ENCODE measurements around the gene LRRC61.
A peak's percentile ranks its signal among the peaks of the same experiment; 100 is the strongest.

LRRC61 gene

DNA sequence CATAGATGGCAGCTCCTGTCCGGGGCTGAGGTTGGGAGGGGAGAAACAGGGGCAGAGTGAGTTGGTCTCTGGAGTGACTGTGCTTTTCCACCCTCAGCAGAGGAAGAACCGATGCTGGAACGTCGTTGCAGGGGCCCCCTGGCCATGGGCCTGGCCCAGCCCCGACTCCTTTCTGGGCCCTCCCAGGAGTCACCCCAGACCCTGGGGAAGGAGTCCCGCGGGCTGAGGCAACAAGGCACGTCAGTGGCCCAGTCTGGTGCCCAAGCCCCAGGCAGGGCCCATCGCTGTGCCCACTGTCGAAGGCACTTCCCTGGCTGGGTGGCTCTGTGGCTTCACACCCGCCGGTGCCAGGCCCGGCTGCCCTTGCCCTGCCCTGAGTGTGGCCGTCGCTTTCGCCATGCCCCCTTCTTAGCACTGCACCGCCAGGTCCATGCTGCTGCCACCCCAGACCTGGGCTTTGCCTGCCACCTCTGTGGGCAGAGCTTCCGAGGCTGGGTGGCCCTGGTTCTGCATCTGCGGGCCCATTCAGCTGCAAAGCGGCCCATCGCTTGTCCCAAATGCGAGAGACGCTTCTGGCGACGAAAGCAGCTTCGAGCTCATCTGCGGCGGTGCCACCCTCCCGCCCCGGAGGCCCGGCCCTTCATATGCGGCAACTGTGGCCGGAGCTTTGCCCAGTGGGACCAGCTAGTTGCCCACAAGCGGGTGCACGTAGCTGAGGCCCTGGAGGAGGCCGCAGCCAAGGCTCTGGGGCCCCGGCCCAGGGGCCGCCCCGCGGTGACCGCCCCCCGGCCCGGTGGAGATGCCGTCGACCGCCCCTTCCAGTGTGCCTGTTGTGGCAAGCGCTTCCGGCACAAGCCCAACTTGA lies 48.2 kb downstream of the LRRC61 start:
- DNase-seq (ENCODE audit: low read depth, low spot score) = no peak

DNA sequence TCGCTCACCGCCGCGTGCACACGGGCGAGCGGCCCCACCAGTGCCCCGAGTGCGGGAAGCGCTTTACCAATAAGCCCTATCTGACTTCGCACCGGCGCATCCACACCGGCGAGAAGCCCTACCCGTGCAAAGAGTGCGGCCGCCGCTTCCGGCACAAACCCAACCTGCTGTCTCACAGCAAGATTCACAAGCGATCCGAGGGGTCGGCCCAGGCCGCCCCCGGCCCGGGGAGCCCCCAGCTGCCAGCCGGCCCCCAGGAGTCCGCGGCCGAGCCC lies 48.8 kb downstream of the LRRC61 start:
- no peak for DNase-seq (ENCODE audit: low read depth, low spot score)

DNA sequence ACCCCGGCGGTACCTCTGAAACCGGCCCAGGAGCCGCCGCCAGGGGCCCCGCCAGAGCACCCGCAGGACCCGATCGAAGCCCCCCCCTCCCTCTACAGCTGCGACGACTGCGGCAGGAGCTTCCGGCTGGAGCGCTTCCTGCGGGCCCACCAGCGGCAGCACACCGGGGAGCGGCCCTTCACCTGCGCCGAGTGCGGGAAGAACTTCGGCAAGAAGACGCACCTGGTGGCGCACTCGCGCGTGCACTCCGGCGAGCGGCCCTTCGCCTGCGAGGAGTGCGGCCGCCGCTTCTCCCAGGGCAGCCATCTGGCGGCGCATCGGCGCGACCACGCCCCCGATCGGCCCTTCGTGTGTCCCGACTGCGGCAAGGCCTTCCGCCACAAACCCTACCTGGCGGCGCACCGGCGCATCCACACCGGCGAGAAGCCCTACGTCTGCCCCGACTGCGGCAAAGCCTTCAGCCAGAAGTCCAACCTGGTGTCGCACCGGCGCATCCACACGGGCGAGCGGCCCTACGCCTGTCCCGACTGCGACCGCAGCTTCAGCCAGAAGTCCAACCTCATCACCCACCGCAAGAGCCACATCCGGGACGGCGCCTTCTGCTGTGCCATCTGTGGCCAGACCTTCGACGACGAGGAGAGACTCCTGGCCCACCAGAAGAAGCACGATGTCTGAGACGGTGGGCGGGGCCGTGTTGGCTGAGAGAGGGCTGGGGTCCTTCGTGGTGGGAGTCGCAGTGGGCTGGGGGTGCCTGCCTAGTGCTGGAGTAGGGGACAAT lies 49.3 kb downstream of the LRRC61 start:
- DNase-seq (ENCODE audit: low read depth, low spot score) = no peak

DNA sequence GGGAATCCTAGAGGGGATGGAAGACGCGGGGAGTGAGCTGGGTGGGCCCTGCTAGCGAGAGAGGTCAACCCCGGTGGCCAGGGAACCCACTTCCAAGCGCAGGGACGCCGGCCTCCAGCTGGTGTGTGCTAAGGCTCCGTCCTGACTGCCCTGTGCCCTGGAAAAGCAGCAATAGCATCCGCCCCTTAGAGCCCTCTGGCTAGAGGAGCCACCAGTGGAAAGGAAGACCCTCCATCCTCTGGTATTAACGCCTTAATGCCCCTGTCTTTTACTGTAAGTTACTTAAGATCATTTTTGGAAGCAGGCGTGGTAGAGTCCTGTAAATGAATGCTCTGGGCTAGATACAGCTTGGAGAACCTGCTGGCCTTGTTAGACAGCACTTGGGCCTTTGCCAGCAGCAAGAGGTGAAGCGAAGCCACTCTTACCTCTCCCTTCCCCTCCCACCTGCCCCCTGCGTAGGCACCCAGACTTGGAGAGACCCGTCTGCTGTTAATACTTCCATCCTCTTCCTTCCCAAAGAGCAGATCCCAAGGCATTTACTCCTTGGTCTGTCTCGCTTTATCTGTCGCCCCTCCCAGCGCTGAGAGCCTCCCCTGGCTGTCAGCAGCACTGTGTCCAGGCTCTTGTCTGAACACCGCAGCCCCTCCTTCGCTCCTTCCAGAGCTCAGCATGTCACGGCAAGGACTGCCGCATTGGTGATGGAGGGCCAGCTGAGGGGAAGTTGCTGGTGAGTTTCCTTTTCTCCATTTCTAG lies 50.1 kb downstream of the LRRC61 start:
- DNase-seq (ENCODE audit: low read depth, low spot score) = no peak

DNA sequence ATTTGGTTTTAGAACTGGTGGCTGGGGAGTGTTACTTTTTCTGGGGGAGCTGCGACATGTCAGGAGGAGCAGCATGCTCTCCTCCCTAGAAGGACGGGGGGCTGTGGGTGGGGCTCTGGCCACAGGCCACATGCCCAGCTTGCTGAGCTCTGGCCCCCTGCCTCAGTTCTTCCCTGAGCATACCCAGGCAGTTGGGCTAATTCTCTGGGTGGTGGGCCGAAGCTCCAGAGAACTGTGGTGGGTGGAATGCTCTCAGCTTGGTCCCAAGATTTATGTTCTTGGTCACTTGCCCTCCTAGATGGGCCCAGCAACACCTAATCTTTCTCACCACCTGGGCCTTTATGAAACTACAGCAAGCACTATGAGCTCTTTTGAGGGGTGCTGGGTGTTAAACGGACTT lies 50.9 kb downstream of the LRRC61 start:
- DNase-seq (ENCODE audit: low read depth, low spot score) = no peak

DNA sequence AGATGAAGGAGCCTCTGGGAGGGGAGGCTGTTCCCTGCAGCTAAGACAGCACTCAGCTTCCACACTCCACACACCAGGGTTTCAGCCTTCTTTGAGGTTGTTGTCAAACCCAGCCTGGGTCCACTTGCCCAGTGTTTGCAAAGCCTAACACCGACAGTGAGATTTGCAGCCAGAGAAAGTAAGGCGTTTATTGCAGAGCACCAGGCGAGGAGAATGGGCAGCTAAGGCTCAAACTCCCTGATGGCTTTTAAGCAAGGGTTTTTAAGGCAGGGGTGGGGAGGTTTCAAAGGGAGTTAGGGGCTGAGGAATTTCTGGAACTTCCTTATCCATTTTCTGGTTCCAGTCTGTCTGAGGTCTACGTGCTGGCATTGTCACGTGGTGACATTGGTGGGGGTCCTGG lies 51.3 kb downstream of the LRRC61 start:
- DNase-seq (ENCODE audit: low read depth, low spot score) = no peak

DNA sequence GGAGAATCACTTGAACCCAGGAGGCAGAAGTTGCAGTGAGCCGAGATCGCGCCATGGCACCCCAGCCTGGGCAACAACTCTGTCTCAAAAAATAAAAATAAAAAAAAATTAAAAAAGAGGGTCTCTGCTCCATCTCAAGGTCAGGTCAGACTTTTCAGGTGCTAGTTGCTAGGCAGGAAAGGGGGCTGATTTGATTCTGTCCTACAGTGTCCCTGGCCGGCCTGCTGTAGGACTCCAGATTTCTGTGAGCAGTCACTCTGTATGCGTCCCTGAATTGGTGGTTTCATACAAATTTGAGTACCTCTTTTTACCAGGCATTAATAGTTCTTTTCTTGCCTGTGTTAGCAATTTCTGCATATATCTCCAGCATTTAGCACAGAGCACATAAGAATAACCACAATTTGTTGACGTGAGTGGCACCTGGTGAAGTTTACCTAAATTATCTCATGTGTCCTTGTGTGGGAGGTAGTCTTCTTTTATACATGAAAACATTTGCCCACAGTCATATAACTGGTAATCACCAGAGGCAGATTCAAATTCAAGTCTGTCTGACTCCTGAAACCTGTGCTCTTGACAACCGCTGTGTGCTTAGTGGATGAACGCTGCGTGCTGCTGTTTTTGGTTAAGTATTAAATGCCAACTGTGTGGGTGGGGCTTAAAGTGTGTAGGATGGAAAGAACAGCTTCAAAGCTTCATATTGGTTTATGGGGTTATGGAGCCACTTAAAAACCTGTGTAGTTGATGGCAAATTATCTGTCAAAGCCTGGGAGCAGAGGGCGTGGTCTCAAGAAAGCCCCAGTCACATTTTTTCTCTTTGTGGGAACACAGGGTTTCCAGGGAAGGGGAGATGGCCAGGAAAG lies 52.7 kb downstream of the LRRC61 start:
- no peak for DNase-seq (ENCODE audit: low read depth, low spot score)

DNA sequence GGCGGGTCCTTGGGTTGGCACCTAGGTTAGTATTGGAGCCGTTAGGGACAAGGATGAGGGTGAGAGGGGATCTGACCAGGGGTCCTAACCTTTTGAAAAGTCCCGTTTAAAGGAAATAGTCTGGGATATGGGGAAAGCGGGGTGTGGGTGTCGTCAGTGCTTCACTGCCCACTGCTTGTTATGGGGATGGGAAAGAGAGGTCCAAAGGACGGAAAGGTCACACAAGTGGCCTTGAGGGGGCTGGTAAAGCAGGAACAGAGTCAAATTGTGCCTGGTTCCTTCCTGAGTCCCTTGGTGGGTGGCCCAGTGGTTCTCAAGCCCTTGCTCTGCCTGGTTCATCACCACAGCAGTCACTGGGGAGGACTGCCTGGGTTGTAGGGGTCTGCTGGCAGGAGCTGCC lies 53.4 kb downstream of the LRRC61 start:
- DNase-seq (ENCODE audit: low read depth, low spot score) = no peak

DNA sequence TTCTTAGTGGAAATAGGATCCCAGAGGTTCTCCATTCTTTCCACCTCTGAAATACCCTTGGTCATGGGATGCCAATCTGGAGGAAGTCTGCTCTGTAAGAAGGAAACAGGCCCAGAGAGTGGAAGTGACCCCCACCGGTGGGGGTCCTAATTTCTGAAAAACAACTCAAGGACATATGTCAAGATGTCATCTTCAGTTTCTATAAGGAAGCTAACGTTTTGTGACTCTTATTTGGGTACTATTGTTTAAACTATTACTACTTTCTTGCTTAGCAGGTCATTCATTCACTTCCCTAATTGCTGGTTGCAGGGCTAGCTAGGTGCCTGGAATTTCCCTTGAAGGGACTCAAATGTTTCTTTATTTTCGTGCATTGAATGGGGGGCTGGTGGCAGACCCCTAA lies 54.0 kb downstream of the LRRC61 start:
- DNase-seq (ENCODE audit: low read depth, low spot score) = no peak

DNA sequence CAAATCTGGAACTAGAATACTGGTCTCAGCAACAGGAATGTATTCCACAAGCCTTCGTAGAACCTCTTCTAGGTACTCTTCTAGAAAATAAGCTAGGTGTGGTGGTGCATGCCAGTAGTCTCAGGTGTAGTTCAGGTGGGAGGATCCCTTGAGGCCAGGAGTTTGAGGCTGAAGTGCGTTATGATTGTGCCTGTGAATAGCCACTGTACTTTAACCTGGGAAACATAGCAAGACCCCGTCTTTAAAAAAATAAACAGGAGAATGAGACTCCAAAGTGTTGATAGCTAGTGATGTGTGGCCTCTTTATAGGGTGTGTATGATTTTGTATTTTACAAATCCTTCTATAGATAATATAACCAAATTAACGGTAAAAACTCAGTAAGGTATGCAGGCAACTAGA lies 54.5 kb downstream of the LRRC61 start:
- DNase-seq (ENCODE audit: low read depth, low spot score) = no peak

DNA sequence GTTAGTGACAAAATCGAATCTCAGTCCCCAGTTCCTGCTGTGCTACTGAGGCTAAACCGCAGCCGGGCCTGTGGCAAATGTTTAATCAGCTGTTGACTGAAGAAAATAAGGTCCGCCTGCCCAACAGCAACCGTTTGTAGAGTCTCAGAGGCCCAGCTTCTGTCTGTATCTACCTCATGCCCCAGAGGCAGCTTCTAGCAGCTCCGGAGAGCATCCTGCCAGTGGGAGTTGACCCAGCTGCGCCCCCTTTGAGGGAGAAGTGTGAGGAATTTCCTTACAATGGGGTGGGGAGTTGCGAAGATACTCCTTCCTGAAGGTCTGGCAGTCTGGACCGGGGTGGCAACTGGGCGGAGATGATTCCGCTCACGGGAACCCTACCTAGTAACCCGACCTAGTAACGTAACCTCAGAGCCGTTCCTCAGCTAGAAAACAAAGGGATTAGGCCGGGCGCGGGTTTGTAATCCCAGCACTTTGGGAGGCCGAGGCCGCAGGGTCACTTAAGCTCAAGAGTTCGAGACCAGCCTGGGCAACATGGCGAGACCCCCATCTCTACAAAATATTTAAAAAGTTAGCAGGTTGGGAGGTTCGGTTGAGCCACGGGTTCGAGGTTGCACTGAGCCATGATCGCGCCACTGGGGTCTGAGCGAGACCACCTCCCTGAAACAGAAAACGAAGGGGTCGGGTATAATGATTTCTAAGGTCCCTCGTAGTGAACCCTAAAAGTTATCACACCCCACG lies 55.1 kb downstream of the LRRC61 start:
- DNase-seq (ENCODE audit: low read depth, low spot score) = peak; percentile 57

DNA sequence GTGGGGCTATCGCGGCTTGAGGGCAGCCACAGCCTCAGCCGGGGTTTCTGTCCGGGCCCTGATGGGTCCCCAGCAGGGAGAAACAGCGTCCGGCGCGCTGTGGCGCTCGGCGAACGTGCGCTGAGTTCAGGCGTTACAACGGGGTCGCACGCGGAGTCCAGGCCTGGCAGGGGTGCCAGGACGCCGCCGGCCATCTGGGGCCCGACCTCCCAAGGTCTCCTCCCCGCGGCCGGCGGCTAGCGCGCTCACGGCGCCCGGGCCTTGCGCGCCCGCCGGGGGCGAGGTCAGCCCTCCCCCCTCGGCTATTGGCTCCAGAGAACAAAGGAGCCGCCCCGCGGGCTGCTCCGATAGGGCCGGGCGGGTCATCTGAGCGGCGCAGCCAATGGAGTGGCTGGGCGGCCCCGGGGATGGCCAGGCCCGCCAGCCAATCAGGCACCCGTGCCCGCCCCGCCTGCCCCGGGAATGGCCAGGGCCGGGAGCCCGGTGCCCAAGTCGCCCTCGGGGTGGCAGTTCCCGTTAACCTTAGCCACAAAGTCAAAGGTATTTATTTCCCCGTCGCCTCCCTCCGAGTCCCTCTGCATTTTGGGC lies 55.8 kb downstream of the LRRC61 start, which contains the start of gene ZNF775:
Gene ZNF775, plus strand, starts transcription at position 478 of the 588 bp plus-strand sequence. CDS start 9,141 bp downstream, outside the sequence.
- peak; percentile 72 for DNase-seq (ENCODE audit: low read depth, low spot score)

DNA sequence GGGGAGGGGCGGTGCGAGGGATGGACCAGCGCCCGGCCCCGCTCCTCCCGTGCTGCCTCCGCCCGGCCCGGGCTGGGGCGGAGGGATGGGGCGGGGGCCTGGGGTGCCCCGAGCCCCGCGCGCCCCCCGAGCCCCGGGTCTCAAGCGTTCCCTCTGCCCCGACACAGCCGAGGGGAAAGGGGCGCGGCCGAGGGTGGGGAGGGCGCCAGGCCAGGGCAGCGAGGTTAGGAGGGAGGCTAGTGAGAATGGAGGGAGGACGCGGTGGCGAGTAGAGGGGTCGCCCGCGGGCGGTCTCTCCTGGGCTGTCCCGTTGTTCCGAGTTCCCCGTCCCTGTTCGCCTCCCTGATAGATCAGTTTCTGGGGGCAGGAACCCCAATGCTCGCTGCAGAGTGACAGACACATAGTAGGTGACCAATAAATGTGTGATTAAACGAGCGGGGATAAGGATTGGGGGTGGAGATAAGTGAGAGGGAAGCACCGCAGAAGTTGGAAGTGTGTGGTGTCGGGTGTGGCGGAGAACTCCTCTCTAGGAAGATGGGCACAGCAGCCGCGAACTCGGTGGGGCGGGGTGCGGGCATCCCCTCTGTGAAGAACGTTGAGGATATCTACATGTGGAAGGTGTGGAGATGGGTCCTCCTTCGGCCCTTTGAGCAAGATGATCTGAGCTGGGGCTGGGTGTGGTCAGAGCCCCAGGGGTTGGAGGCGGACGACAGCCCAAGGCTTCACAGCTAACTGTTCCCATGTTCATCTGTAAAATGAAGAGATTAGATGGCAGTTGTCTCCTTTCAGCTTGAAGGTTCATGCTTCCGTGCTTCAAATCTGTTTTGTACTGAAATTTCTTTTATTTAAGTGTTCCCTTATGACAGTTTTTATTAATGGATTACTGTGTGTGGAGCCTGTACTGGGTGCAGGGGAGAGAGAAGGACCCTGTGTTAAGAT lies 56.6 kb downstream of the LRRC61 start:
- DNase-seq (ENCODE audit: low read depth, low spot score) = no peak

DNA sequence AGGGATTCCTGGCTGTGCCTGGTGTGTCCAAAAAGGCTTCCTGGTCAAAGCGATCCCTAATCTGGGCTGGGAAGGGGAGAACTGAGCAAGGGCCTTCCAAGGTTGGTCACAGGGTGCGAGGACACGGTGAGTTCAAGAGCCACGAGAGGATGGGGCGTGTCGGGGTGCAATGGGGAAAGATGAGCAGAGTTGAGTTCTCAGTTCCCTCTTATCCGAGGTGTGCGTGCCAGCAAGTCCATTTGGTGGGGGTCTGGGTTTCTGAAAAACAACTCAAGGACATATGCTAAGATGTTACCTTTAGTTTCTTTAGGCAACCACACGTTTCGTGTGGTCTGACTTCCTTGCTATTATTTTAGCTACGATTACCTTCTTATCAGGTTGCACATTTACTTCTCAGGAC lies 57.3 kb downstream of the LRRC61 start:
- DNase-seq (ENCODE audit: low read depth, low spot score) = no peak

DNA sequence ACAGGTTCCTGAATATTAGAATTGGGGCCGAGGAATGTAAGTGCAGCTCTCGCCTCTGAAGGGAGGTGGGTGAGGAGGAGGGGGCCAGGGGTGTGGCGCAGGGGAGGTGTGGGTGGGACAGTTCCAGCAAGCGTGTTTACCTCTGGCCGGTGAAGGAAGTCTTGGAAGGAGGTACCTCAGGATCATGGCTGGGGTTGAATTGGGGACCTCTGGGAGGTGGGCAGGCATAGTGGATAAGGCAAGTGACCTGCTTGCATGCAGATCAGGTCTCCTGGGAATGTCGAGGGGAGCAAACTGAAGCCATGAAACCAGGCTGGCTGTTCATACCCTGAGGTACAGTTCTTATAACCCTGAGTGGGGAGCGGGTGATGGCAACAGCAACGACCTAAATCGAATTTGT lies 57.9 kb downstream of the LRRC61 start:
- DNase-seq (ENCODE audit: low read depth, low spot score) = no peak

DNA sequence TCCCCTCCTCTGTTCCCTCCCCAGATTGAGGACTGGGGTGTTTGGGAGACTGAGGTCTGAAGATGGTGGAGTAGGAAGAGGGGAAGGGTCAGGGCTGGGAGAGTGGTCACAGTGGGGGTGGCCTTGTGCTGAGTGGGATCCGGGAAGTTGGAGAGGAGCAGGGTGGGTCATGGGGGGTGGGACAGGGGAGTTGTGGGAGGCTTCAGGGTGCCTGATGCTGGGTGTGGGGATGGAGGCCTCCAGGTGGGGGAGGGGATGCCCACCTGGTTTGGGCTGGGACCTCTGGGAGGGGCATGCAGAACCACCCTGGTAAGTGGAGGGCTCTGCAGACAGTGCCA lies 58.6 kb downstream of the LRRC61 start:
- DNase-seq (ENCODE audit: low read depth, low spot score) = no peak

DNA sequence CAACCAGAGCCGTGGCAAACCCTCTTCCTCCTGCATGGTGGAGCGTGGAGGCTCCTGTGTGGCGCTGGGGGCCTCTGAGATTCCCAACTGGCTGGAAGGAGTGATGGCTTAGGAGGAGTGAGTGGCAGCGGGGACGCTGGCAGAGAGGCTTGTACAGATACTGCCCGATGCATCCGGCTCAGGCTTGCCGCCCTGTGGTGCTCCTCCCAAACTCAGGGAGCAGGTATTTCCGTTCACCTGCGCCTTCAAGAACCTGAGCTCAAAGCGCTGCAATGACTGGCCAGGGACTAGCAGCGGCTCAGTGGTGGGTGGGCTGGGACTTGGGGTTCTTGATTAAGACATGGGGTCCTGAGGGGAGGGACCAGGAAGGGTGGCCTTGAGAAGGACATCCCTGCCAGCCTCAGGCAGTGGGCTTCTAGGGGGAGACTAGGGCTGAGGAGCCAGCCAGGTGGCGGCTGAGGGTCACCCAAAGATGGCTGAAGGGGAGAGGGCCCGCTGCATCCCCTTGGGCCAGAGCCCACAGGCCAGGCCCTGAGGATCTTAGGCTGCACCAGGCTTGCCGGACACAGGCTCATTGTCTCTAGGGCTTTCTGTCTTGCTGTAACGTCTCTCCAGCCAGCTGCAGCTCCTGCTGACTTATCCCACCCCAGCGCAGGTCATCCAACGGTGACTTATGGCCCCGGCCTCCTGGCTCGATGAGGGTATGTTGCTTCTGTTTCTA lies 59.1 kb downstream of the LRRC61 start:
- no peak for DNase-seq (ENCODE audit: low read depth, low spot score)

DNA sequence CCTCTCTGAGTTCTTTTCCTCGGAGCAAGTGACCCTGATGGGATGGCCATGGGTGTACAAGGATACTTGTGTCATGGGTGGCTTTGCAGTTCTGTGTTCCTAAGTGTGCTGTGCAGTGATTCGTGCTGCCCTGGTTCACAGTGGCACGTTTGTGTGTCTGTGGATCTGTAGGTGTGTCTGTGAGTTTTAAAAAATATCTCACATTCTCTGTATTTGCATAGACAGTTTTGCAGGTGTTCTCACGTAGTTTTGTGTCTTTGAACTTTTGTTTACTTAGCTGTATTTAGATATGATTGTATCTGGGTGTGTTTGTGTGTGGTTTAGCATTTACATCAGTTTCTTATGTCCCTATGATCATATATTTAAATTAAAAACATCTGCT lies 59.7 kb downstream of the LRRC61 start:
- no peak for DNase-seq (ENCODE audit: low read depth, low spot score)

All from smooth muscle cell of the brain vasculature (primary cell).